ENCODE results near the gene PHLDB3. TPM values are rescaled to one million over a fixed set of nuclear protein-coding genes. Genes with fewer than 3 reads are reported as not detected.

PHLDB3 gene
- total RNA-seq, 2 donors from 2014 or later, result 43.5 to 54.5 TPM

DNA sequence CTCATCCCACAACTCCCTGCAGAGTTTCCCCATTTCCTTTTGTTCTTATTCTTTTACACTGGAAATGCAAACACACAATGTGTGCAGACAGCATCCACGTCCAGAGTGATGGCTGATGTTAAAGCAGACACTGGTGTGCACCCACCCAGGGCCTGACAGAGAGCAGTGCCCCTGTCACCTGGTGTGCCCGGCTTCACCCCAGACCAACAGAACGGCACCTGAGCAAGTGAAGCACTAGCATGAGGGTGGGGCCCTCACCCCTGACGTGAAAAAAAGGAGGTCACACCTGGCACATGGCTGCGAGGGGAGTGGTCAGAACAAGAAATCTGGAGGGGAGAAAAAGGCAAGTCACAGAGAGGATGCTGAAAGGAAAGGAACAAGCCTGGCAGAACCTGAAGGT is 40.7 kb upstream of the PHLDB3 start:
- Histone ChIP-seq H3K4me3 (no peak overlapping the region), H3K36me3 (peaks cover 5 to 8% of the 10 kb centered on the region in 2 donors), H3K9me3 (no peaks in the 10 kb centered on the region), H3K27me3 (replicated peaks; ENCODE audit: insufficient read depth) (no peaks in the 10 kb centered on the region), H3K4me1 (replicated peaks) (no peaks in the 10 kb centered on the region), H3K27ac (no peak overlapping the region)
- no peak for DNase-seq (ENCODE audit: low spot score)
- WGBS, result 88% methylated on average over 5 of the region's 5 CpGs
- intact Hi-C loops (cut with DNase I), result no loop called here
- TF ChIP-seq, protein P1, sequence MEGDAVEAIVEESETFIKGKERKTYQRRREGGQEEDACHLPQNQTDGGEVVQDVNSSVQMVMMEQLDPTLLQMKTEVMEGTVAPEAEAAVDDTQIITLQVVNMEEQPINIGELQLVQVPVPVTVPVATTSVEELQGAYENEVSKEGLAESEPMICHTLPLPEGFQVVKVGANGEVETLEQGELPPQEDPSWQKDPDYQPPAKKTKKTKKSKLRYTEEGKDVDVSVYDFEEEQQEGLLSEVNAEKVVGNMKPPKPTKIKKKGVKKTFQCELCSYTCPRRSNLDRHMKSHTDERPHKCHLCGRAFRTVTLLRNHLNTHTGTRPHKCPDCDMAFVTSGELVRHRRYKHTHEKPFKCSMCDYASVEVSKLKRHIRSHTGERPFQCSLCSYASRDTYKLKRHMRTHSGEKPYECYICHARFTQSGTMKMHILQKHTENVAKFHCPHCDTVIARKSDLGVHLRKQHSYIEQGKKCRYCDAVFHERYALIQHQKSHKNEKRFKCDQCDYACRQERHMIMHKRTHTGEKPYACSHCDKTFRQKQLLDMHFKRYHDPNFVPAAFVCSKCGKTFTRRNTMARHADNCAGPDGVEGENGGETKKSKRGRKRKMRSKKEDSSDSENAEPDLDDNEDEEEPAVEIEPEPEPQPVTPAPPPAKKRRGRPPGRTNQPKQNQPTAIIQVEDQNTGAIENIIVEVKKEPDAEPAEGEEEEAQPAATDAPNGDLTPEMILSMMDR (IDR thresholded peaks at IDR 0.05), result no peak
- TF ChIP-seq POLR2AphosphoS5 (IDR thresholded peaks at IDR 0.05) (no peak), POLR2A (IDR thresholded peaks at IDR 0.05) (no peak)

- intact Hi-C loops (cut with DNase I), result no loop called here
- Histone ChIP-seq H3K27ac (no peak overlapping the region), H3K4me3 (no peak overlapping the region), H3K4me1 (replicated peaks) (no peaks in the 10 kb centered on the region), H3K9me3 (no peaks in the 10 kb centered on the region), H3K27me3 (replicated peaks; ENCODE audit: insufficient read depth) (no peaks in the 10 kb centered on the region), H3K36me3 (peaks cover 5 to 8% of the 10 kb centered on the region in 2 donors)
- 97% methylated on average over 9 of the region's 9 CpGs for WGBS
- no peak for DNase-seq (ENCODE audit: low spot score)
- TF ChIP-seq POLR2A (IDR thresholded peaks at IDR 0.05), result no peak
- no peak for TF ChIP-seq POLR2AphosphoS5 (IDR thresholded peaks at IDR 0.05)
- TF ChIP-seq, protein P1 (IDR thresholded peaks at IDR 0.05), result no peak
Observed at GRCh38 chr19:43544077-43544476, 39.5 kb upstream of the PHLDB3 start.

- Histone ChIP-seq H3K27ac (no peak overlapping the region), H3K27me3 (replicated peaks; ENCODE audit: insufficient read depth) (no peaks in the 10 kb centered on the region), H3K36me3 (peaks cover 5 to 8% of the 10 kb centered on the region in 2 donors), H3K4me1 (replicated peaks) (no peaks in the 10 kb centered on the region), H3K4me3 (no peak overlapping the region), H3K9me3 (no peaks in the 10 kb centered on the region)
- DNase-seq (ENCODE audit: low spot score), result no peak
- TF ChIP-seq, protein P1 (IDR thresholded peaks at IDR 0.05), result no peak
- TF ChIP-seq POLR2A (IDR thresholded peaks at IDR 0.05) (no peak), POLR2AphosphoS5 (IDR thresholded peaks at IDR 0.05) (no peak)
- WGBS, result 96% methylated on average over 5 of the region's 5 CpGs
- intact Hi-C loops (cut with DNase I), result no loop called here
Observed at GRCh38 chr19:43541920-43542650, 37.5 kb upstream of the PHLDB3 start.

DNA sequence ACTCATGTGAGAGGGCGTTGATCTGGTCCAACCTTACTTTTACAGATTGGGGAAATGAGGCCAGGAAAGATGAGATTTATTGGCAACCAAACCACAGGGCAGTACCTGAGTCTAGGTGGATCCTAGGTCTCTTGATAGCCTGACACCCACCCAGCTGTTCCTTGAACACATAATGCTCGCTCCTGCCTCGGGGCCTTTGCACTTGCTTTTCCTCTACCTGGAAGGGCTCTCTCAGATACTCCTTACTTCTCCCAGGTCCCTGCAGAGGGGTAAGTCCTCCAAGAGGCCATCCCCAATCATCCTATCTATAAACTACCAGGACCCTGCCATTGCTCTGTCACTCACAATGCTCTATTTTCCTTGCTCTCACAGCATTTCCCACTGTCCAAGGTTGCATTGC is 35.8 kb upstream of the PHLDB3 start:
- TF ChIP-seq POLR2AphosphoS5 (IDR thresholded peaks at IDR 0.05), result no peak
- TF ChIP-seq, protein P1 (IDR thresholded peaks at IDR 0.05), result no peak
- TF ChIP-seq POLR2A (IDR thresholded peaks at IDR 0.05), result no peak
- Histone ChIP-seq H3K4me3 (no peak overlapping the region), H3K4me1 (replicated peaks) (no peaks in the 10 kb centered on the region), H3K36me3 (peaks cover 5 to 8% of the 10 kb centered on the region in 2 donors), H3K27me3 (replicated peaks; ENCODE audit: insufficient read depth) (no peaks in the 10 kb centered on the region), H3K9me3 (no peaks in the 10 kb centered on the region), H3K27ac (no peak overlapping the region)
- intact Hi-C loops (cut with DNase I), result no loop called here
- WGBS, result 96% methylated on average over 3 of the region's 3 CpGs
- DNase-seq (ENCODE audit: low spot score), result no peak

- no peak for DNase-seq (ENCODE audit: low spot score)
- Histone ChIP-seq H3K36me3 (peaks cover 5% of the 10 kb centered on the region in 2 donors), H3K27me3 (replicated peaks; ENCODE audit: insufficient read depth) (no peaks in the 10 kb centered on the region), H3K4me3 (no peak overlapping the region), H3K4me1 (replicated peaks) (no peaks in the 10 kb centered on the region), H3K27ac (no peak overlapping the region), H3K9me3 (no peaks in the 10 kb centered on the region)
- intact Hi-C loops (cut with DNase I), result loop anchor here (5.0 to 10.0 kb wide), 3 partner anchors 38 to 216 kb away; partner anchors contain the start of genes PINLYP, SMG9 and XRCC1
- TF ChIP-seq, protein P1 (IDR thresholded peaks at IDR 0.05), result no peak
- TF ChIP-seq POLR2A (IDR thresholded peaks at IDR 0.05), result no peak
Observed at GRCh38 chr19:43538922-43539321, 34.4 kb upstream of the PHLDB3 start.
